ENCODE measurements around the gene GRB2. TPM values are rescaled to one million over a fixed set of nuclear protein-coding genes. Genes with fewer than 3 reads are reported as not detected.

GRB2 gene
- total RNA-seq, 1 donor from 2014 or later = 84.2 TPM

- DNase-seq (peak; percentile 92), ATAC-seq (peak; percentile 81)
- intact Hi-C loops (cut with micrococcal nuclease) = no loop called here
These were observed 134.1 kb downstream of the GRB2 start for GRCh38 chr17:75271233-75271954.

- intact Hi-C loops (cut with micrococcal nuclease) = no loop called here
- DNase-seq (no peak), ATAC-seq (no peak)
These were observed 134.6 kb downstream of the GRB2 start, which contains the start of gene MIF4GD for GRCh38 chr17:75270966-75271232. MIF4GD (minus strand) TSS chr17:75271231; CDS start chr17:75270195, 1,036 bp downstream.

GRCh38 chr17:75270218-75270965 lies 135.1 kb downstream of the GRB2 start:
- ATAC-seq (peak; percentile 54), DNase-seq (peak; percentile 80)
- intact Hi-C loops (cut with micrococcal nuclease) = no loop called here

- ATAC-seq = no peak
These were observed 135.6 kb downstream of the GRB2 start for GRCh38 chr17:75269844-75270217.

More at GRCh38 chr17:75269844-75270217, 135.6 kb downstream of the GRB2 start:
- intact Hi-C loops (cut with micrococcal nuclease) = no loop called here
- no peak for DNase-seq

Small RNA genes within 50 kb of the gene (microRNA-seq; reads per million reads assigned to microRNA genes)
- gene MIR3678 (ENCODE audit: borderline number of aligned reads) = not detected

Other genes starting within 250 kb of the GRB2 start
- 221 TPM for gene SUMO2, start 222.7 kb downstream of the GRB2 start, total RNA-seq
- gene NUP85, start 200.0 kb downstream of the GRB2 start, total RNA-seq = 28.0 TPM
- gene GGA3, start 144.1 kb downstream of the GRB2 start, total RNA-seq = 26.2 TPM
- 132 TPM for gene MRPS7, start 143.8 kb downstream of the GRB2 start, total RNA-seq
- 15.4 TPM for gene MIF4GD, start 134.4 kb downstream of the GRB2 start, total RNA-seq
- gene SLC25A19, start 116.2 kb downstream of the GRB2 start, total RNA-seq = 23.0 TPM
- gene TMEM94, start 51.0 kb upstream of the GRB2 start, total RNA-seq = 56.8 TPM
- gene CASKIN2, start 109.9 kb upstream of the GRB2 start, total RNA-seq = 36.6 TPM
- 8.3 TPM for gene TSEN54, start 110.8 kb upstream of the GRB2 start, total RNA-seq
- 5.1 TPM for gene LLGL2, start 120.0 kb upstream of the GRB2 start, total RNA-seq
- 48.2 TPM for gene MYO15B, start 182.1 kb upstream of the GRB2 start, total RNA-seq
- gene SMIM5, start 227.8 kb upstream of the GRB2 start, total RNA-seq = 15.8 TPM